ENCODE results near the gene CNIH2. TPM values are rescaled to one million over a fixed set of nuclear protein-coding genes. Genes with fewer than 3 reads are reported as not detected.

CNIH2 gene
- total and polyA plus RNA-seq, 9 of the 15 experiments (the other 6 are each of a cell fraction or from before 2014, with no cell fraction given), result 0.26 to 0.89 (median 0.40) TPM; not detected in 4

- no TSS peak for BruUV-seq (replicated peaks)
- no peak for TF ChIP-seq CREM (IDR thresholded peaks at IDR 0.05; ENCODE audit: low read depth)
- no peak for TF ChIP-seq RFX5 (IDR thresholded peaks at IDR 0.05; ENCODE audit: low read depth, low read length)
- peak; percentile 50 for TF ChIP-seq POLR2G (IDR thresholded peaks at IDR 0.05; ENCODE audit: low read depth, low read length)
- no peak for TF ChIP-seq BRD9 (IDR thresholded peaks at IDR 0.05; ENCODE audit: low read depth, partially characterized antibody)
- no peak for TF ChIP-seq E2F6 (IDR thresholded peaks at IDR 0.05; ENCODE audit: borderline replicate concordance in 1 of 2, extremely low read depth in 1 of 2, insufficient read depth in 1 of 2, insufficient read length in 1 of 2, low read depth in 1 of 2, low read length in 1 of 2, poor library complexity in 1 of 2, severe bottlenecking in 1 of 2)
- TF ChIP-seq, protein P1, sequence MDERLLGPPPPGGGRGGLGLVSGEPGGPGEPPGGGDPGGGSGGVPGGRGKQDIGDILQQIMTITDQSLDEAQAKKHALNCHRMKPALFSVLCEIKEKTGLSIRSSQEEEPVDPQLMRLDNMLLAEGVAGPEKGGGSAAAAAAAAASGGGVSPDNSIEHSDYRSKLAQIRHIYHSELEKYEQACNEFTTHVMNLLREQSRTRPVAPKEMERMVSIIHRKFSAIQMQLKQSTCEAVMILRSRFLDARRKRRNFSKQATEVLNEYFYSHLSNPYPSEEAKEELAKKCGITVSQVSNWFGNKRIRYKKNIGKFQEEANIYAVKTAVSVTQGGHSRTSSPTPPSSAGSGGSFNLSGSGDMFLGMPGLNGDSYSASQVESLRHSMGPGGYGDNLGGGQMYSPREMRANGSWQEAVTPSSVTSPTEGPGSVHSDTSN (CRISPR knock-in tag; IDR thresholded peaks at IDR 0.05; ENCODE audit: low read depth), result no peak
- TF ChIP-seq, protein P1 (tag; conservative IDR thresholded peaks at IDR 0.05; ENCODE audit: low read depth), result no peak
- no peak for TF ChIP-seq SRSF1 (IDR thresholded peaks at IDR 0.05; ENCODE audit: low read depth, low read length)
- TF ChIP-seq RBFOX2 (IDR thresholded peaks at IDR 0.05; ENCODE audit: low read depth, low read length), result peak; percentile 17; the same call in 1 of the 2 replicates
- TF ChIP-seq PHTF2 (CRISPR knock-in tag; IDR thresholded peaks at IDR 0.05), result no peak
- ChIA-PET POLR2A (interaction anchor here (1.7 kb wide), 1 partner anchor 27 kb away, joined by 4 read pairs; the partner anchor contains the start of gene YIF1A), CTCF (ENCODE audit: low intra/inter-chr PET ratio) (interaction anchor here (0.9 kb wide), 1 partner anchor 39 kb away, joined by 4 read pairs; no protein-coding TSS in a partner anchor)
- in situ Hi-C loops (cut with MboI), result no loop called here
- intact Hi-C loops (cut with micrococcal nuclease), result no loop called here
- Histone ChIP-seq H3K4me3 (no peak overlapping the region), H3K4me2 (ENCODE audit: insufficient read depth, low read length) (no peak overlapping the region), H3K9me3 (replicated peaks; ENCODE audit: control insufficient read depth, insufficient read depth, low read depth, low read length) (no peaks in the 10 kb centered on the region), H2AFZ (ENCODE audit: low read depth, low read length) (no peak overlapping the region), H3K9me1 (ENCODE audit: control insufficient read depth, insufficient read depth, low read length) (no peaks in the 10 kb centered on the region), H3K79me2 (ENCODE audit: control insufficient read depth, insufficient read depth, low read length) (peaks cover 19% of the 10 kb centered on the region), H3K27ac (ENCODE audit: extremely low read depth, low read depth, low read length) (no peak overlapping the region), H4K20me1 (replicated peaks; ENCODE audit: control insufficient read depth, insufficient read depth, low read length) (no peaks in the 10 kb centered on the region; the same call in 1 of the 2 replicates), H3K36me3 (ENCODE audit: control insufficient read depth, insufficient read depth, low read length) (peaks cover 69% of the 10 kb centered on the region), H3K27me3 (ENCODE audit: control insufficient read depth in 2 of 2, insufficient read depth in 2 of 2, low read length in 2 of 2) (no peaks in the 10 kb centered on the region), H3K4me1 (replicated peaks in 1 of 2; ENCODE audit: control insufficient read depth in 2 of 2, insufficient read depth in 2 of 2, low read length in 2 of 2) (peaks cover 9 to 39% of the 10 kb centered on the region in 2 experiments; a peak in 4 of 5 replicates), H3K9ac (ENCODE audit: insufficient read depth in 1 of 2, low read depth in 2 of 2, low read length in 2 of 2) (no peak overlapping the region)
- DNase-seq (ENCODE audit: extremely low read depth in 1 of 4, low spot score in 3 of 4), result no peak
- 89% methylated on average over 12 of the region's 16 CpGs for WGBS (ENCODE audit: insufficient coverage, low coverage, missing lambda C conversion rate)
- FAIRE-seq, result no peak
- no peak for ATAC-seq
Measured at GRCh38 chr11:66261578-66261977, 16.4 kb upstream of the CNIH2 start.

Measured in K562 (cell line).